Testis (tissue), 3 donors: ENCODE measurements around the gene L2HGDH. TPM values are rescaled to one million over a fixed set of nuclear protein-coding genes. Genes with fewer than 3 reads are reported as not detected.

Experiments
- DNase-seq: peaks from one replicate; pipeline ENCODE4 v3.0.0-alpha.2; 2019
- H3K27ac ChIP-seq, 2 donors: fragments of 200-600 bp; sonication (generic); one replicate each; pipeline ENCODE4 v1.5.1; 2019
- H3K27me3 ChIP-seq: fragments of 200-600 bp; sonication (generic); one replicate; pipeline ENCODE4 v1.5.1; 2019
- H3K36me3 ChIP-seq: fragments of 200-600 bp; sonication (generic); one replicate; pipeline ENCODE4 v1.5.1; 2017; ENCODE audit warnings: low read depth; ENCODE audit errors: missing control alignments
- H3K4me1 ChIP-seq: fragments of 200-600 bp; sonication (generic); one replicate; pipeline ENCODE4 v1.5.1; 2019
- H3K4me3 ChIP-seq, 2 donors: fragments of 200-600 bp; sonication (generic); one replicate each; pipeline ENCODE4 v1.5.1; 2017 to 2019
- H3K9me3 ChIP-seq: fragments of 200-600 bp; sonication (generic); one replicate; pipeline ENCODE4 v1.5.1; 2017
- CTCF ChIP-seq, 3 experiments: fragments of 450-650 bp in 2 of 3; fragments of 200-600 bp in 1 of 3; sonication (generic) in 1 of 3; IDR thresholded peaks; one replicate each; pipeline ENCODE4 v1.5.1; 2016 to 2019; ENCODE audit warnings: antibody characterized with exemption in 3 of 3, mild to moderate bottlenecking in 2 of 3, moderate library complexity in 1 of 3
- POLR2A ChIP-seq: fragments of 450-650 bp; IDR thresholded peaks from one replicate; pipeline ENCODE4 v1.6.1; 2017; ENCODE audit warnings: antibody characterized with exemption, mild to moderate bottlenecking, moderate library complexity
- WGBS, 2 donors: methylation state at CpG; one replicate each; pipeline ENCODE4 v1.1.5; 2018; 5-methylcytosine and 5-hydroxymethylcytosine counted together
- intact Hi-C: fragments of 100-400 bp; cut with DNase I; formaldehyde crosslinking; loops from one replicate; pipeline ENCODE4 v1.15.1; 2023; ENCODE audit warnings: low total_unique reads
- polyA plus RNA-seq: library from polyadenylated mRNA; stranded (reverse); fragments of 350-450 nt; fragmentation: Illumina TruSeq; extraction: RNeasy Lipid Tissue Mini Kit (QIAGEN cat#74804); gene quantifications from one replicate; pipeline ENCODE4 v1.2.3, GENCODE V29; 2014; ENCODE audit warnings: low read depth, low replicate concordance; ENCODE audit not compliant: insufficient read depth
- total RNA-seq, 2 donors: library from RNA; depleted of rRNA; stranded (reverse); fragments of >200 nt; gene quantifications; one replicate each; pipeline ENCODE4 v1.2.3, GENCODE V29; 2016

L2HGDH gene
- total and polyA plus RNA-seq, 3 donors from 2014 or later: 7.9 to 8.9 (median 8.5) TPM

DNA sequence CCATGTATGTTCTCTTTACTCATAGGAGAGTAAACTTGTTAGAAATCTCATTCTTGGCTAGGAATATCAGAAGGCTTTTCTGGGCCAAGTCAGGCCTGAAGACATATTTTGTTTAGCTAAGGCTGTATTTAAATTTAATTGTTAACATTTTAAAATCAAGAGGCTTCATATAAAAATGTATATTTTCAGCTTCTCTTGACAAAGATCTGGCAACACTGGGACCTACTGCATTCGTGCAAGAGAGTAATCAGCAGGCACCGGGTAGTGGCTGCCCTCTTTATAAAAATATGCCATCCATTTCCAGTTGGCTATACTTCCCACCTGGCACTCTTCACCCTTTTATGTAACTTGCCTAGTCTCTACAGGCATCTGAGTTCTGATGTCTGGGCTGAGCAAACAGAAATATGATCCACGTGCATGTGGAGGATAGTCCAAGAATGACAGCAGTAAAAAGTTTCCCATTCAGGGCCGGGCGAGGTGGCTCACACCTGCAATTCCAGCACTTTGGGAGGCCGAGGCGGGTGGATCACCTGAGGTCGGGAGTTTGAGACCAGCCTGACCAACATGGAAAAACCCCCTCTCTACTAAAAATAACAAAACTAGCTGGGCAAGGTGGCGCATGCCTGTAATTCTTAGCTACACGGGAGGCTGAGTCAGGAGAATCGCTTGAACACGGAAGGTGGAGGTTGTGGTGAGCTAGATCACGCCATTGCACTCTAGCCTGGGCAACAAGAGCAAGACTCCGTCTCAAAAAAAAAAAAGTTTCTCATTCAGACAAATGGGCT, 78.7 kb downstream of the L2HGDH start:
- TF ChIP-seq POLR2A (no peak), CTCF (IDR thresholded peaks at IDR 0.05) (no peak)
- WGBS, 2 donors: 80 to 93% methylated on average over 13 to 14 of the region's 14 CpGs
- Histone ChIP-seq H3K4me1 (peaks cover 9% of the 10 kb centered on the region), H3K9me3 (no peaks in the 10 kb centered on the region), H3K4me3 (no peak overlapping the region), H3K27ac (no peak overlapping the region), H3K36me3 (no peaks in the 10 kb centered on the region), H3K27me3 (no peaks in the 10 kb centered on the region)
- DNase-seq: no peak
- intact Hi-C loops: no loop called here

- Histone ChIP-seq H3K4me1 (peaks cover 9% of the 10 kb centered on the region), H3K27ac (peak overlapping the region; percentile 95 to 98), H3K27me3 (no peaks in the 10 kb centered on the region), H3K36me3 (no peaks in the 10 kb centered on the region), H3K9me3 (no peaks in the 10 kb centered on the region), H3K4me3 (peak overlapping the region; percentile 83 to 85)
- DNase-seq: peak; percentile 34
- WGBS, 2 donors: 16 to 19% methylated on average over 13 of the region's 13 CpGs
- intact Hi-C loops: no loop called here
- TF ChIP-seq POLR2A (no peak), CTCF (IDR thresholded peaks at IDR 0.05) (no peak)
These were observed 79.8 kb downstream of the L2HGDH start for GRCh38 chr14:50232276-50232642.

- 0% methylated on average over 12 to 20 of the region's 90 CpGs for WGBS, 2 donors
- intact Hi-C loops: no loop called here
- H3K4me3 ChIP-seq: peak within 1 kb of the TSS; percentile 83 to 85
- DNase-seq: peak; percentile 93
- no peaks in the 10 kb centered on the region for H3K36me3 ChIP-seq
- TF ChIP-seq POLR2A (no peak), CTCF (IDR thresholded peaks at IDR 0.05) (no peak)
- H3K4me1 ChIP-seq: peaks cover 10% of the 10 kb centered on the region
- no peaks in the 10 kb centered on the region for H3K9me3 ChIP-seq
- peak within 1 kb of the TSS; percentile 96 to 98 for H3K27ac ChIP-seq
- H3K27me3 ChIP-seq: no peaks in the 10 kb centered on the region
These were observed 80.4 kb downstream of the L2HGDH start, which contains the start of gene SOS2 for GRCh38 chr14:50231475-50232275. SOS2 (minus strand) TSS chr14:50231578; CDS start chr14:50231283, 295 bp downstream.

DNA sequence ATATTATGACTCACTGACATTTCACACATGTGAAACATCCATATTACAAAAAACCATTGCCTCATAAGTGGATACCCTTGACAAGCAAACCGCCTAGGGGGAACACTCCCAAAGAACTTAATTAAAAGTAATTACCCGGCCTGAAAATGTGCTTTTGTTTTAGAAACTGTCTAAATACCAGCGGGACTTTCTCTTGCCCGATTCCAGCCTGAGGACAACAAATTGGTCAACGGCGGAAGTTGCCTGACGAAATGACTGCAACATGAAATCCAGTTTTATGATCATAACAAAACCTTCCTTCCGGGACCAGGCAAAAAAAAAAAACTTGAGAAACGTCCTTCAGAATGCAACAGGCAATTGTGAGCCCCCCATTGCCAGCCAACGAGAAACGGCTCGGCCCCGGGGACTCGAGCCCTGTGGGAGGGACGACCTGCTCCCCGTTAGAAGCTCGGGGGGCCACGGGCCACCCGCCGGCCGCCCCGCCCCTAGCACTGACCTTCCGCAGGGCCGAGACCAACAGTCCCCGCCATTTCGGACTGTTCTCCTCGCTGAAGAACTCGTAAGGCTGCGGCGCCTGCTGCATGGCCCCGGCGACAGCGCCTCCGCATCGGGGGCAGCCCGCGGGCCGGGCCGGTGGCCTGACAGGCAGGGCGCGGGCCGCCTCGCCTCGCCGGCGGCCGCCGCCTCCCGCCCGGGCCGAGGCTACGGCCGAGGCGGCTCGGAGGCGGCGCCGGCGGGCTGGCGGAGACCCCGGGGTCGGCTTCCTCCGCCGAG, 81.1 kb downstream of the L2HGDH start:
- intact Hi-C loops: no loop called here
- Histone ChIP-seq H3K27me3 (no peaks in the 10 kb centered on the region), H3K36me3 (no peaks in the 10 kb centered on the region), H3K27ac (peak overlapping the region; percentile 96 to 98), H3K9me3 (no peaks in the 10 kb centered on the region), H3K4me3 (peak overlapping the region; percentile 83 to 85), H3K4me1 (peaks cover 14% of the 10 kb centered on the region)
- WGBS, 2 donors: 0% methylated on average over 10 to 34 of the region's 64 CpGs
- TF ChIP-seq CTCF (IDR thresholded peaks at IDR 0.05) (no peak), POLR2A (no peak)
- DNase-seq: peak; percentile 71
